Activated CD4-positive, alpha-beta T cell treated with anti-CD3 and anti-CD28 coated beads, Interleukin-2, amount 50 U/mL, for 48 hours (primary cell): ENCODE measurements around the gene VAT1L.
A peak's percentile ranks its signal among the peaks of the same experiment; 100 is the strongest.

Experiments
- DNase-seq, 2 experiments: peaks; one replicate each; pipeline ENCODE4 v3.0.0-alpha.2; 2020

Gene VAT1L

GRCh38 chr16:77788181-77789084 is at the start of gene VAT1L:
TSS of gene VAT1L (plus strand) at chr16:77788564. CDS start at chr16:77788683, 119 bp downstream.
- DNase-seq, result peak; percentile 14 to 15

- no peak for DNase-seq
Observed at GRCh38 chr16:77738706-77739558, 49.4 kb upstream of the VAT1L start.

GRCh38 chr16:77739559-77739892 is 48.8 kb upstream of the VAT1L start:
- DNase-seq, result no peak

GRCh38 chr16:77744141-77744540 is 44.2 kb upstream of the VAT1L start:
- DNase-seq, result no peak

- no peak for DNase-seq
Observed at GRCh38 chr16:77745972-77746371, 42.4 kb upstream of the VAT1L start.

- no peak for DNase-seq
Observed at GRCh38 chr16:77748421-77749005, 39.9 kb upstream of the VAT1L start.

- no peak for DNase-seq
Observed at GRCh38 chr16:77749415-77749814, 38.9 kb upstream of the VAT1L start.

- DNase-seq, result no peak
Observed at GRCh38 chr16:77758046-77758445, 30.3 kb upstream of the VAT1L start.

- DNase-seq, result no peak
Observed at GRCh38 chr16:77758508-77758907, 29.9 kb upstream of the VAT1L start.

GRCh38 chr16:77759201-77759600 is 29.2 kb upstream of the VAT1L start:
- DNase-seq, result no peak

GRCh38 chr16:77759821-77760220 is 28.5 kb upstream of the VAT1L start:
- no peak for DNase-seq

GRCh38 chr16:77760800-77761199 is 27.6 kb upstream of the VAT1L start:
- DNase-seq, result no peak

- DNase-seq, result no peak
Observed at GRCh38 chr16:77761204-77761603, 27.2 kb upstream of the VAT1L start.

GRCh38 chr16:77762262-77762661 is 26.1 kb upstream of the VAT1L start:
- no peak for DNase-seq

- no peak for DNase-seq
Observed at GRCh38 chr16:77763994-77764393, 24.4 kb upstream of the VAT1L start.

GRCh38 chr16:77767211-77767610 is 21.2 kb upstream of the VAT1L start:
- DNase-seq, result no peak

- no peak for DNase-seq
Observed at GRCh38 chr16:77767826-77768225, 20.5 kb upstream of the VAT1L start.

GRCh38 chr16:77775911-77776909 is 12.2 kb upstream of the VAT1L start:
- no peak for DNase-seq

- no peak for DNase-seq
Observed at GRCh38 chr16:77777745-77778144, 10.6 kb upstream of the VAT1L start.

- DNase-seq, result no peak
Observed at GRCh38 chr16:77780378-77780837, 8.0 kb upstream of the VAT1L start.

GRCh38 chr16:77781091-77781490 is 7.3 kb upstream of the VAT1L start:
- DNase-seq, result no peak

- no peak for DNase-seq
Observed at GRCh38 chr16:77782694-77783093, 5.7 kb upstream of the VAT1L start.
